Measurements from ENCODE around the gene AGRP.

The AGRP gene

DNA sequence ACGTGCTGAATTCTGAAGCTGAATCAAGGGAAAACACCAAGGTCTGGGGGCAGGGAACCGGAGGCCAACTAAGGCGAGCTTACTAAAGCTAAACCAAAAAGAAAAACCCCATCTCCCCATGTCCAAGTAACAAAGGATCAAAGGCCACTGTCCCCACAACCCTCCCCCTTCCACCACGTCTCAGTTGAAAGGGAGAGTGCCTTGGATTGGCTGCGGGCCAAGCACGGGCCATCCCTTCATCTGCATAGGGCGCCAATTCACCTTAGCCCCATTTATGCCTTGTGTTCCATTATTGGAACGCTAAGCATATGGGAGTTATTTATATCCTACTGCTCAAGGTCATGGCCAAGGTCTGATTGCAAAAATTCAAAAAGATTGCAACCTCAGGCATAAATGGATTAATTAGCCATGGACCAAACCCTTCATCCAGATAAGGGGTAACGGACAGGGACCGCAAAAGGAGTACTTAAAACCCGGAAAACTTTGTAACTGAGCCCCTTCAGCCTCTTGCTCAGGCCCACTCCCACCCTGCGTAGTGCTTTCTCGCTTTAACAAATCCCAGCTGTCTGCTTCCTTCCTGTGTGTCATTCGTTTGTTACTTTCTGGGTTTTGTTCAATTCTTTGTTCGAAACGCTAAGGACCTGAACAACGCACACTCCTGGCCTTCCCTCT lies 1.6 kb downstream of the AGRP start:
- no peak for DNase-seq (ENCODE audit: low read depth)
- TF ChIP-seq, protein P1, sequence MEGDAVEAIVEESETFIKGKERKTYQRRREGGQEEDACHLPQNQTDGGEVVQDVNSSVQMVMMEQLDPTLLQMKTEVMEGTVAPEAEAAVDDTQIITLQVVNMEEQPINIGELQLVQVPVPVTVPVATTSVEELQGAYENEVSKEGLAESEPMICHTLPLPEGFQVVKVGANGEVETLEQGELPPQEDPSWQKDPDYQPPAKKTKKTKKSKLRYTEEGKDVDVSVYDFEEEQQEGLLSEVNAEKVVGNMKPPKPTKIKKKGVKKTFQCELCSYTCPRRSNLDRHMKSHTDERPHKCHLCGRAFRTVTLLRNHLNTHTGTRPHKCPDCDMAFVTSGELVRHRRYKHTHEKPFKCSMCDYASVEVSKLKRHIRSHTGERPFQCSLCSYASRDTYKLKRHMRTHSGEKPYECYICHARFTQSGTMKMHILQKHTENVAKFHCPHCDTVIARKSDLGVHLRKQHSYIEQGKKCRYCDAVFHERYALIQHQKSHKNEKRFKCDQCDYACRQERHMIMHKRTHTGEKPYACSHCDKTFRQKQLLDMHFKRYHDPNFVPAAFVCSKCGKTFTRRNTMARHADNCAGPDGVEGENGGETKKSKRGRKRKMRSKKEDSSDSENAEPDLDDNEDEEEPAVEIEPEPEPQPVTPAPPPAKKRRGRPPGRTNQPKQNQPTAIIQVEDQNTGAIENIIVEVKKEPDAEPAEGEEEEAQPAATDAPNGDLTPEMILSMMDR (conservative IDR thresholded peaks at IDR 0.05; ENCODE audit: low read depth, low read length) = no peak
- peak overlapping the region; percentile 71 for H3K4me3 ChIP-seq (ENCODE audit: low read depth, low read length)

- TF ChIP-seq, protein P1 (conservative IDR thresholded peaks at IDR 0.05; ENCODE audit: low read depth, low read length) = peak; percentile 80
- peak; percentile 99 for DNase-seq (ENCODE audit: low read depth)
- peak within 1 kb of the TSS; percentile 100 for H3K4me3 ChIP-seq (ENCODE audit: low read depth, low read length)
Observed at GRCh38 chr16:67480833-67481560, 2.4 kb downstream of the AGRP start, which contains the start of gene ATP6V0D1. Gene ATP6V0D1 (minus strand): TSS chr16:67481157. CDS start chr16:67481086, 71 bp downstream.

DNA sequence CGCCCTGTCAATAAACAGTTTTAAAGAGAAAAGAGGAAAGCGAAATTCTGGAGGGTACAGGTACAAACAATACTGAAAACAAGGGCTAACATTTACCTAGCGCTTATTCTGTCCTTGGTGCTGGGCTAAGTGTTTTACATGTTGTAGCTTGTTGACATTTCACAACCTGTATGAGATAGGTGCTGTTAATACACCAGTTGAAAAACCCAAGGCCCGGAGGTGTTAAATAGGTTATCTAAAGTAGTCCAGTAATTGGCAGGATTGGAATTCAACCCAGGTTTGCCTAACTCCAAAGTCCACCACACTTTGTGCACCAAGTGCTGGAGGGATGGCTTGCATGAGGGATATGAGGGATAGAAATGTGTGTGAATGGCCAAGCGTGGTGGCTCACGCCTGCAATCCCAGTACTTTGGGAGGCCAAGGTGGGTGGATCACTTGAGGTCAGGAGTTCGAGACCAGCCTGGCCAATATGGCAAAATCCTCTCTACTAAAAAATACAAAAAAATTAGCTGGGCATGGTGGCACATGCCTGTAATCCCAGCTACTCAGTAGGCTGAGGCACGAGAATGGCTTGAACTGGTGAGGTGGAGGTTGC lies 5.3 kb downstream of the AGRP start:
- DNase-seq (ENCODE audit: low read depth) = no peak
- TF ChIP-seq, protein P1 (conservative IDR thresholded peaks at IDR 0.05; ENCODE audit: low read depth, low read length) = no peak

GRCh38 chr16:67474551-67475455 lies 8.5 kb downstream of the AGRP start:
- H3K4me3 ChIP-seq (ENCODE audit: low read depth, low read length) = no peak overlapping the region
- no peak for DNase-seq (ENCODE audit: low read depth)
- TF ChIP-seq, protein P1 (conservative IDR thresholded peaks at IDR 0.05; ENCODE audit: low read depth, low read length) = no peak

More for the DNA sequence above, 5.3 kb downstream of the AGRP start:
- H3K4me3 ChIP-seq (ENCODE audit: low read depth, low read length) = no peak overlapping the region

- H3K4me3 ChIP-seq (ENCODE audit: low read depth, low read length) = no peak overlapping the region
- TF ChIP-seq, protein P1 (conservative IDR thresholded peaks at IDR 0.05; ENCODE audit: low read depth, low read length) = no peak
- no peak for DNase-seq (ENCODE audit: low read depth)
Observed at GRCh38 chr16:67471758-67472384, 11.5 kb downstream of the AGRP start.

GRCh38 chr16:67470359-67470758 lies 13.0 kb downstream of the AGRP start:
- no peak overlapping the region for H3K4me3 ChIP-seq (ENCODE audit: low read depth, low read length)
- TF ChIP-seq, protein P1 (conservative IDR thresholded peaks at IDR 0.05; ENCODE audit: low read depth, low read length) = no peak
- DNase-seq (ENCODE audit: low read depth) = no peak
